ELF-1 (cell line): Measurements from ENCODE around the gene KLF3.
"Not testable (repeated sequence)": the region's sequence is repeated elsewhere in the genome, so short reads cannot be mapped to it uniquely, and the experiment has no call there.

Experiments
- DNase-seq: peaks from one replicate; pipeline ENCODE4 v3.0.0-alpha.2; 2016; ENCODE audit warnings: low read depth, low spot score

Gene KLF3

DNA sequence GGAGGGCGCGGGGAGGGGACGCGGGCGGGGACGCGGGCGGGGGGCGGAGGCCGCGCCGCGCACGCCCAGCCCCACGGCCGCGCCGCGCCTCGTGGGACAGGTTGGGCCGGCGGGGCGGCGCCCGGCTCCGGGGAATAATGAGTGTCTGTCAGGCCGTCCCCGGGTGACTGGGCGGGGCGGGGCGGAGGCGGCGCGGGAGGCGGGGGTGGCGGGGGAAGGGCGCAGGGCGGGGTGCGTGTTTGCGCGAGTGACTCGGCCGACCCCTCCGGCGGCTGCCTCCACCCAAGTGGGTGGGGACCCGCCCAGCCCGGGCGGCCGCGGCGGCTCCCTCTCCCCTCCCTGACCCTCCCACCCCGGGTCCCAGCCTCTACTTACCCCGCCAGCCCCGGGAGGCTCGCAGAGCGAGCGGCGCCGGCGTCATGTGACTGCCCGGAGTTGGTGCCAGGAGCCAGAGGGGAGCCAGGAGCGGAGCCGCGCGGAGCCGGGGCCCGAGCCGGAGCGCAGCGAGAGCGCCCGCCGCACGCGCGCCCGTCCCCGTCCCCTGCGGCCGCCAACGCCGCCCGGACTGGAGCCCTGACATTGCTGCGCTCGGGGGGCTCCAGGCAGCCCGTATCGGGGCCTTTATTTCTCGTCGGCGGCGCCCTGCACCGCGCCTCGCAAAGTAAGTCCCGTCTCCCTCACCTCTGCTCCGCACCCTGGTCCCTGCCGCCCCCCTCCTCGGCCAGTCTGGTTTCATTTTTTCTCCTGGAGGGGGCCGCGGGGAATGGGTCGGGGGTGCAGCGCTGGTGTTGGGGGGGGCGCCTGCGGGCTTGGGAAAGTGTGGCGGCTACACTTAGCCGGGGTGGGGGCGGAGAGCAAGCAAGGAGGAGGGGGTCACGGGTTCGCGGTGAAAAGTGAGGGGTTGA lies at the start of gene KLF3:
Gene KLF3 (plus strand): TSS at position 399 of the 905 bp plus-strand sequence. CDS start 16,427 bp downstream, outside the sequence.
- DNase-seq, result peak; percentile 82

DNA sequence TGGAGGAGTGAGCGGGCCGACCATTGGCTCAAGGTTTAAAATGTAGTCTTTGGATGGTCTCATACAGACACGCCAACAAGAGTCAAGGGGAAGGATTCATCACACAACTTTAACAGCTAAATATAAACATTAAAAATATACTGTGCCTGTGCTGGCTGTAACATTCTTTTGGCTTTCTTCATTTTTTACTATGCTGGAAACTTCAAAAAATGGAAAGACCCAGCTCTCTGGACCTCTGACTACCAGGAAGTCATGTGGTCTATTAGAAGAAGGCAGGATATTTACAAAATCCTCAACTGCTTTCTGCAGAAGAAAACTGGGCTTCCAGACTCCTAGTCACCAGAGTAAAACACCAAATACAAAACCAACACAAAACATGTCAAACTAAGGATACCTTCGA lies 49.8 kb upstream of the KLF3 start:
- DNase-seq, result no peak

GRCh38 chr4:38615847-38616246 lies 48.2 kb upstream of the KLF3 start:
- DNase-seq, result no peak

DNA sequence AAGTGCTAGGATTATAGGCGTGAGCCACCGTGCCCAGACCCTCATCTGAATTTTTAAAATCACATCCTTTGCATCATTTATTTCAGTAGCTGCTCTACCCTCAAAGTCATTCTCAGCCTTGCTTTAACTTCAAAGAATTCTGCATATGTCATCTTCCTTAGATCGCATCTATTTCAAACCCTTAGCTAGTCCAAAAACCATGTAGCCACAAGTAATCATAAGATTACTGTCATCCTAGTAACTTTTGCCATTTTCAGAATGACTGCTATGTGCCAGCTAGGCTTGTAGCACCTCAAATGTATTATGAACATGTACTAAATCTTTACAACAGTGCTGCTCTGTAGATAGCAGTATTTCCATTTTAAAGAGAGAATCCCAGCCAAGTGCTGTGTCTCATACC lies 45.5 kb upstream of the KLF3 start:
- no peak for DNase-seq

GRCh38 chr4:38619316-38619715 lies 44.7 kb upstream of the KLF3 start:
- DNase-seq, result no peak

GRCh38 chr4:38620065-38620464 lies 43.9 kb upstream of the KLF3 start:
- no peak for DNase-seq

DNA sequence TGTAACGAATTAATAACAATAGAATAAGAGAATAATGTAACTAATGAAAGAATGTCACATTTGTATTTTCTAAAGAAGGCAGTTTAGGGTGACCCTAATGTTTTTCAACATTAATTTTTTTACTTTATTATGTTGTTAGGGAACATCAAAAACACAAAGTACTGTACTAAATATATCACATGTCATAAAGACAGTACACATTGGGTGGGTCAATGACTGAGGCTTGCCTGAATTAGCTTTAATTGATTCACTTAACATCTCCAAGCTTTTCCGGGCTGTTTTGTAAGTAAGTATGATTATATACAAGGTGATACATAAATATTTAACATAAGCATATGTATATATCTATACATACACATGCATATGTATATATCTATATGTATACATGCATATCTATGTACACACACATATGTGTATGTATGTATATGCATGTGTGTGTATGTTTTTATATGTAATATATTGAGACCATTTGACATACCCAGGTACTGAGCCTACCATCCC lies 43.4 kb upstream of the KLF3 start:
- DNase-seq, result no peak

- no peak for DNase-seq
Measured at GRCh38 chr4:38621028-38621684, 42.8 kb upstream of the KLF3 start.

DNA sequence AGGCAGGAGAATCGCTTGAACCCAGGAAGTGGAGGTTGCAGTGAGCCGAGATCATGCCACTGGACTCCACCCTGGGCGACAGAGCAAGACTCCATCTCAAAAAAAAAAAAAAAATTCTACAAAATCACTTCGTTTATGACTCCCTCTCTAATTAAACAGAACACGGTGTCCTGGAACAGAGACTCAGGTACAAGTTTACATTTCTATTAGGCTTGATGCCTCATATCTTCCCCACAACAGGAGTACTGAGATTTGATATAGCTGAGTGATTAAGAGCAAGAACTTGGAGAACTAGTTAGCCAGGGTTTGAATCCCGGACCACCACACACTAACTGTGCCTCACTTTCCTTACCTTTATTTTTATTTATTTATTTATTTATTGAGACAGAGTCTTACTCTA lies 42.2 kb upstream of the KLF3 start:
- no peak for DNase-seq

DNA sequence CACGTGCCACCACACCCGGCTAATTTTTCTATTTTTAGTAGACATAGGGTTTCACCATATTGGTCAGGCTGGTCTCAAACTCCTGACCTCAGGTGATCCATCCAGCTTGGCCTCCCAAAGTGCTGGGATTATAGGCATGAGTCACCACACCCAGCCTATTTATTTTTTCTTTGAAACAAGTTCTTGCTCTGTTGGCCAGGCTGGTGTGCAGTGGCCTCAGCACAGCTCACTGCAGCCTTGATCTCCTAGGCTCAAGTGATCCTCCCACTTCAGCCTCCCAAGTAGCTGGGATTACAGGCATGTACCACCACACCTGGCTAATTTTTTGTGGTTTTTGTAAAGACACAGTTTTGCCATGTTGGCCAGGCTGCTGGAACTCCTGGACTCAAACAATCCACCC lies 41.7 kb upstream of the KLF3 start:
- not testable (repeated sequence) for DNase-seq

- DNase-seq, result no peak
Measured at GRCh38 chr4:38623260-38623659, 40.7 kb upstream of the KLF3 start.

DNA sequence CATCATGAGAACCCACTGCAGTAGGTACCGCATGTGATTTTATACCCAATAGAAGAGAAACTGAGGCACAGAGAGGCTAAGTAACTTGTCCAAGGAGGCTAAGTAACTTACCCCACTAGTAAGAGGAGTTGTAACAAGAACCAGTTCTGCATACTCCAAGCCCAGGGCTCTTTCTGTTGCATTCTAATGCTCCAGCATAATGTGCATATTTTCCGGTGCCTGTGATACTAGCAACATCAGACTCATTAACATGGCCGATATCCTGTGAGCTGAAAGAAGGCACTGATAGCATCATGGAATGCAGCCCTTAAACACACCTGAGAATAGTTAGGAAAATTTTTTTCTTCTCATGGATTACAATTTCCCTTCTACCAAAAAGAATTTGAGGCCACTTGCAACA lies 39.7 kb upstream of the KLF3 start:
- DNase-seq, result no peak

DNA sequence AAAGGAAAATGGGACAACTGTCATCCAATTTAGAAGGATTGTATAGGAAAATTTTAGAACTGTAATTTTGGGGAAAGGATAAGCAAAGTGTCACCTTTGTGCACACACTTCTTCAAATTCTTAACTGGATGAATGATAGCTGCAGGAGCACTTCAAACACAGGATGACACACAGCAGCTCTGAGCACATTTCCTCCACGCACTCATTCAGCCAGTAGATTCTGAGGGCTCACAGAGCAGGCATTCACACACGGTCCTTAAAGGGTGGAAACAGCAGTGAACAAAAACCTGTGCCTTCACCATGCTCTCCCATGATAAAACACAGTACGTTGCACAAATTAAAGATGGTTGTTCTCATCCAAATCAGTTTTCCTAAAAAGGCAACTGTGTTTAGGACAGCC lies 38.5 kb upstream of the KLF3 start:
- no peak for DNase-seq

GRCh38 chr4:38626901-38627444 lies 37.0 kb upstream of the KLF3 start:
- DNase-seq, result not testable (repeated sequence)

DNA sequence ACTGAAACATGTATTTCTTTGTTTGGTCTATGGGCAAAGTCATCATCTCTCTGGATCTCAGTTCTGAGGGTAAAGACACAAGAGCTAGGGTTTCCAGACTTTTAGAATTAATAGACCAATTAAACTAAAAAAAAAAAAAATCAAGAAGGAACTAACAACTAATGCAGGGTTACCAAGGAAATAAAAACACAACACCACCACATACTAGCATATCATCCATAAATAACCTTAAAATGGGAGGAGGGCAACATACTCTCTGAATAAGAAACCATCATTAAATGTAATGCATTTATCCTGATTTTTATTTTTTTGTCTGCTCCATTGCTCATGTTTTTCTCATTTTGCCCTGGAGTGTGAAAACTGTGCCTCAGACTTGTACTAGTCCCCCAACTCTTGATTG lies 33.5 kb upstream of the KLF3 start:
- DNase-seq, result no peak

- DNase-seq, result no peak
Measured at GRCh38 chr4:38634047-38634759, 29.8 kb upstream of the KLF3 start.

DNA sequence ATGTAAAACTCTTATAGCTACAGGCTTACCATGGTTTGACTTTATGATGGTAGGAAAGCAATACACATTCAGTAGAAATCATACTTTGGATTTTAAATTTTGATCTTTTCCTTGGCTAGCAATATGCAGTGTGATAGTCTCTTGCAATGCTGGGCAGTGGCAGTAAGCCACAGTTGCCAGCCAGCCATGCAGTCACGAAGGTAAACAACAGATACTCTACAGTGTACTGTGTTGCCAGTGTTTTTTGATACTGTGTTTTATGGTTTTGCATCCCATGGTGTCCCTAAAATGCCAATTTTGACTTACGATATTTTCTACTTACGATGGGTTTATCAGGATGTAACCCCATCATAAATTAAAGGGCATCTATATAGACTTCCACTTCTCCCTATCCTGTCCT lies 24.8 kb upstream of the KLF3 start:
- DNase-seq, result no peak

- DNase-seq, result no peak
Measured at GRCh38 chr4:38641811-38642210, 22.2 kb upstream of the KLF3 start.

GRCh38 chr4:38644201-38644600 lies 19.8 kb upstream of the KLF3 start:
- DNase-seq, result no peak

DNA sequence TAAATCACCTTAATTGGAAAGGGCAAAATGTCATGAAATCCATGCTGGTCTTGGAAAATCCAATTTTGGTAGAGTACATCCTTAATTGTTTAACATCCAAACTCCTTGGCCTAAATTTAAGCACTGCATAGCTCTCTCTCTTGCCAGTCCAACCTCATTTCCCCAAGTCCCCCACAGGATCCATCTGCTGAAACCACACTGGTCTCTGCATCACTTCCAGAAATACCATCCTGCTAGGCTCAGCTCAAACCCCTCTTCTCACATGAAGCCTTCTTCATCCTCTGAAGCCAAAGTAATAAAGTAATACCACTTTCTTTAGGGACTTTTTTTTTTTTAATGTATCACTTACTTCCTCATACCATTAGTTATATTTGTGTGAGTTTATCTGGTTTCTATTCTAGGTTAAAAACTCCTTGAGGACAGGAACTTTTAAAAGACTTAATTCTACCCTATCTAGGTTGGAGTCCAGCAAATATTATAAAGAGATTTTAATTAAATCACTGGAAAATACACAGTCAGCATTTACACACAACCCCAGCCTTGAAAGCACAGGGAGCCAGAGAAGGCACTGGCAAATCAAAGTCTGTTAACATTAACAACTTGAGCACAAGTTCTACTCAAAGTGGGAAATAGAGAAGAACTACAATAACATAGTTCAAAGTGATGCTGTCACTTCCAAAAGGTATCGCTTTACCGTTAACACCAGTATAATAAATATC lies 16.7 kb upstream of the KLF3 start:
- DNase-seq, result no peak

DNA sequence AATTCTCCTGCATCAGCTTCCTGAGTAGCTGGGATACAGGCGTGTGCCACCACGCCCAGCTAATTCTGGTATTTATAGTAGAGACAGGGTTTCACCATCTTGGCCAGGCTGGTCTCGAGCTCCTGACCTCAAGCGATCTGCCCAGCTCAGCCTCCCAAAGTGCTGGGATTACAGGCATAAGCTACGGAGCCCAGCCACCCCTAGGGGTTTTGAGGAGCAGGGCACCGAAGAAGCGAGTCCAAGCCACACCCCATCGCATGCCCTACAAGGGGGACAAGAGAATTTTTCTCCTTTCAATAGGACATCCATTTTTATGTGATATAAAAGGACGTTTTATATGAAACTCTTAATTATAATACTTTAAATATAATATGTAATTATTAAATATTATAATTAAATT lies 13.9 kb upstream of the KLF3 start:
- DNase-seq, result no peak
